Putamen (tissue), 1 donor: ENCODE data around the gene RILPL1.
"Not testable (repeated sequence)": the region's sequence is repeated elsewhere in the genome, so short reads cannot be mapped to it uniquely, and the experiment has no call there.

Experiments
- DNase-seq: peaks from one replicate; pipeline ENCODE4 v3.0.0-alpha.2; 2016; ENCODE audit warnings: low spot score

The RILPL1 gene

DNA sequence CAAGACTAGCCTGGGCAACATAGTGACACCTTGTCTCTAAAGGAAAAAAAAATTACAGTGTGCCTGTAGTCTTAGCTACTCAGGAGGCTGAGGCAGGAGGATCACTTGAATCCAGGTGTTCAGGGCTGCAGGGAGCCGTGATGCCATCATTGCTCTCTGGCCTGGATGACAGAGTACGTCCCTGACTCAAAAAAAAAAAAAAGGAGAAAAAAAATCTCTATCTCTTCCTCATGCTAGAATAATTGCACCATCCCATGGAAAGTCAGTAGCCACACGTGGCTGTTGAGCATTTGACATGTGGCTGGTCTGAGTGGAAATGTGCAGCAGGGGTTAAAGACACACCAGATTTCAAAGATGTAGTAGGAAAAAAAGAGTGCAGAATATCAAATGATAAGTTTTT lies 3.8 kb downstream of the RILPL1 start:
- no peak for DNase-seq

DNA sequence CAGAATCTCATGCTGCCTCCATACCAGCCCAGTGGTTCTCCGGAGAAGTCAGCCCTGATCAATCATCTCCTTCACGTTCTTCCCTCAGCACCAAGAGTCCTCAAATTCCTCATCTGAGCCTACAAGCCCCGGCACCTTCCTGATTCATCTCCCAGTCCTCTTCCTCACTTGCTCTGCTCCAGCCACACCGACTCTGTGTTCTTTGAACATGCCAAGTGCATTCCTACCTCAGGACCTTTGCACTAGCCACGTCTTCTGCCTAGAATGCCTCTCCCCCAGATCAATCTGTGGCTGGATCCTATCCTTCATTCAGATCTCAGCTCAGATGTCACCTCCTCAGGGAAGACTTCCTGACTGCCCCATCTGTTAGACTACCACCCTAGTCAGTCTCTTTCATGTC lies 4.7 kb downstream of the RILPL1 start:
- DNase-seq = no peak

DNA sequence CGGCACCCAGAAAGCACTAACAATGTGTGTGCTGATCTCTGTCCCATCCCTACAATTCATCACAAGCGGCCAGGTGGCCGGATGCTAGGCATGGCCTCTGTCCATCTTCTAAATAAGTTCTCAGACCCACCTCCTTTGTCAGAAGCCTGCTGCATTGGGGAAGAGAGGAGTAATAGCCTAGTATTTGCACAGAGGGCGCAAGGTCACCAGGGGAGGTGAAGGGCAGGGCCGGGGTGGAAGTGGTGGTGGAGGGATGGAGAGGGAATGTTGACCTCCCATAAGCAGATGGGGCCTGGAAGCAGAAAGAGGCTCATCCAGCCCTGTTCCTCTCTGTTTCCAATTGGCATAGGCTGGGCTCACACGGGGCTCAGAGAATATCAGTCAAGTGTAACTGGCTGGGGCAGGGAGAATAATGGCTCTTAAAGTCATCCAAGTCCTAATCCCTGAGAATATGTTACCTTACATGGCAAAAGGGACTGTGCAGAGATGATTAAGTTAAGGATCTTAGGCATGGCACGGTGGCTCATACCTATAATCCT lies 6.9 kb downstream of the RILPL1 start:
- DNase-seq = no peak

DNA sequence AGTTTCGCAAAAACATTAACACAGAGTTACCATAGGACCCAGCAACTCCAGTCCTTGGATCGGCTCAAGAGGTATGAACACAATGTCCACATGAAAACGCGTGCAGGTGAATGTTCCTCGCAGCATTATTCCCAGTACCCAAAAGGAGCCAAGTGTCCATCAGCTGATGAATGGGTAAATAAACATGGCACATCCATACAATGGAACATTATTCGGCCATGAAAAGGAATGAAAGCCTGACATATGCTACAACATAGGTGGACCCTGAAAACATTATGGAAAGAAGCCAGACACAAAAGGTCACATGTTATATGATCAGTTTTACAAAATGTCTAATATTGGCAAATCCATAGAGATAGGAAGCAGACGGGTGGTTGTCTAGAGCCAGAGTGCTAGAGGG lies 9.1 kb downstream of the RILPL1 start:
- no peak for DNase-seq

DNA sequence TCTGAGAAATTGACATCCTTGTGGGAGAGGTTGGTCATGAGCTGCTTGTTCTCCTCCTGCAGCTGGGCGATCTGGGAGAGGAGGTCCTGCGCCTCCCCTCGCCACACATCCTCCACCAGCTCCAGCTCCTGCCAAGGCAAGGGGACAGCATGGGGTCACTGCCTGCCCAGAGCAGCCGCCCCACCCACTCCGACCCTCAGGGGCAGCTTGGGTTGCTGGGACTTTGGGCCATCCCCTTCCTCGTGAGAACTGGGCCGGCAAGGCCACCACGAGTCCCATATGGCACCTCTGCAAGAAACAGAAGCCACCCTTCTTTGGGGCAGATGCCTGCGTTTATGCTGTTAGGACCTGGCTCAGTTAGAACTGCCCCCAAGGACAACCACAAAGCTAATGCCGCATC lies 10.0 kb downstream of the RILPL1 start:
- DNase-seq = no peak

DNA sequence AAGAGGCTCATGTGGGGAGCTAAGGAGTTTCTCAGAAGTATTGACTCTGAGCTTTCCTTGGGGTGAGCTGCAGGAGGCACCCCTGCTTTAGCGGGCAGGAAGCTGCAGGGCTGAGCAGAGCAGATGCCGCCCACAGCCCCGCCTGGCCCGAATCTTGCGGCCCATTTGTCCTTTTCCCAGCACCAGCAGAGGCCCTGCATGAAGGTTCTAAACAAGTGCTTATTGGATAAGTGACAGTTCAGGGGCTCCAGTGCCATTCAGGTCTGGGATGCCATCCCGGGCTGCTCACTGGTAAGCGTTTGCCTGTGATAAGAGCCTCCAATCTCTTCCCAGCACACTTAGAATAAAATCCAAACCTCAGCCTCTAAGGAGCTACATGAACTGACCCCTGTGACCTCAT lies 11.4 kb downstream of the RILPL1 start:
- DNase-seq = no peak

DNA sequence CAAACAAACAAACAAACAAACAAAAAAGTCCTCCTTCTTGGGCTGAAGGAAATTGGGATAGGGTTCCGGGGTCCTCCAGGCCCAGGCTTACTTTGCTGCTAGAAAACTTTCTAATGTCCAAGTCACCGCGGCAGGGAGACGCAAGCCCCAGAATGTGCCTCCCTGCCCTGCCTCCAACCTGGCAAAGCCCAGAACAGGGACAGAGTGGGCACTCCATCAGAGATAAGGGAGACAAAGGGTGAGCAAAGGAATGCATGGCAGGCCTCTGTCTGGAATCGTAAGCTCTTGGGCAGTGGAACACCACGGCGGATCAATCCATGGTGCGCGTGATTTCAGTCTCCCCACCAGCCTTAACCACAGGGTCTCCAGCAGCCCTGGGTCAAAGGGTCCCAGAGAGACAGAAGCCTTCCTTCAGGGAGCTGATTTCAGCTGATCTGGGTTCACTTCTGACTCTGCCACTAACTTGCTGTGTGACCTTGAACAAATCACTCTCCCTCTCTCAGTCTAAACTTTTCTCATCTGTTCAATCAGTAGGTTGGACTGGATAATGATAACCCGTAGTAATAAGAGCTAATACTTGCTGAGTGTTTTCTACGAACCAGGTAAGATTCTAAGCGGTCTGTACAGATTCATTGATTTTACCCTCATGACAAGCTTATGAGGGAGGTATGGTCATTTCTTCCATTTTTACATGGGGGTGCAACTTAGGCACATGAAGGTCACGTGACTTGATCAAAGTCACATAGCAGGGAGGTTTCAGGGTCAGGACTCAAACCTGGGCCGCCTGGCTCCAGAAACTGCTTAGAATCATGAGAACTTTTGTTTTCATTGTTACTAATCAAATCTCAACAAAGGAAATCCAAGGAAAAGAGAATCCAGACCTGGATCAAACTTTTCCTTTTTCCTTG lies 12.7 kb downstream of the RILPL1 start:
- no peak for DNase-seq

DNA sequence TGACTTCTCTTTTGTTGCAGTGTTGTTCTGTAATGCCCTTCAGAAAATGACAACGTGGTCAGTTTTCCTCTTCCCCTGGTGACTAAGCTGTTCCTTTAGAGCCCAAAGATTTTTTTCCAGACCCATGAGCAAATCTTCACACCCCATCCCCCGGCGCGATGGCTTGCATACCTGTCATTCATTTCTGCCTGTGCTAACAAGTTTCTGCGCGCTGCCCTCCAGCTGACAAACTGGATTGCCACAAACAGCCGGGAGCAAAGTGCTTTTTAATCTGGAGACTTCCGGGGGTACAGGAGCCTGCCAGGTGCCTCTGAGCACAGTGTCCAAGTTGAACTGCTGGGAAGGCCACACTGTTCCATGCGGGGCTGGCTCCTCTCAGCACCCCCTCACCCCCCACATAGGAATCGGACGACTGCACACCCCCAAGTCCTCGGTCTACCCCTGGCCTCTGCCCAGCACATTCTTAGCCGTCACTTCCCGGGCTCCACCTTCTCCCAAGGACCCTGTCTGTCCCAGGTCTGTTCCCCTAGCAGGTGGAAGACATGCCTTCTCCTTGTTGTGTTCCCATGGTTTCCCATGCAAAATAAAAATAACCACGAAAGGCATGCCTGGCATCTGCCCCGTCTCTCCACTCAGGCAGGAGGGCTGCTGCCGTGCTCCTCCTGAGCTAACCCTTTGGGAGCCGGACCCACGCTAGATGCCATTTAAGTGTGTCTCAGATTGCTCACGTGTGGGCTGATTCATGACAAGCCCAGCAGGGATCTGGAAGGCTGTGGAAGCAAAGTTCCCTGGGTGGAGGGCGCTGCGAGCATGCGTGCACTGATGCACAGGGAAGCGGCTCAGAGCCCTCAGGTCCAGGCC lies 14.1 kb downstream of the RILPL1 start:
- DNase-seq = peak; percentile 25

DNA sequence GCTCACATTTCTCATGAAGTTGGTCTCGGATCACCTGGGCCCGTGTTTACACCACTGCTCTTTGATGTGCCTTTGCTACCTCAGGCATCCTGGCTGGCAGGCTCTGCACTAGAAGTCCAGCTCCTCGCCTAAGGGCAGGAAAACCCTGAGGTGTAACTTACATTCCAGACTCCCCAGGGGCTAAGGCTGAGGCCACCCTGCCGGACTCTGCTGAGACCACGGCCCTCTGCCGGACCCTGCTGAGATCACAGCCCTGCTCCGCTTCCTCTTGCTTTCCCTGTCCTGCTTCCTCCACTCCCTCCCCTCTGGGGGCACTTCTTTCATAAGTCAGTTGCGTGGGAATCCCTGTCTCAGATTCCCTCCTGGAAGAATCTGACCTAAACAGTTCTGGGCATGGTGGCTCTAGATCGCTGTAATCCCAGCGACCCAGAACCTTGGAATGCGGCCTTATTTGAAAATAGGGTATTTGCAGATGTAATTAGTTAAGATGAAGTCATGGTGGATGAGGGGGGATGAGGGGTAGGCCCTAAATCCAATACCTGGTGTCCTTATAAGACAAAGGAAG lies 17.2 kb downstream of the RILPL1 start:
- no peak for DNase-seq

DNA sequence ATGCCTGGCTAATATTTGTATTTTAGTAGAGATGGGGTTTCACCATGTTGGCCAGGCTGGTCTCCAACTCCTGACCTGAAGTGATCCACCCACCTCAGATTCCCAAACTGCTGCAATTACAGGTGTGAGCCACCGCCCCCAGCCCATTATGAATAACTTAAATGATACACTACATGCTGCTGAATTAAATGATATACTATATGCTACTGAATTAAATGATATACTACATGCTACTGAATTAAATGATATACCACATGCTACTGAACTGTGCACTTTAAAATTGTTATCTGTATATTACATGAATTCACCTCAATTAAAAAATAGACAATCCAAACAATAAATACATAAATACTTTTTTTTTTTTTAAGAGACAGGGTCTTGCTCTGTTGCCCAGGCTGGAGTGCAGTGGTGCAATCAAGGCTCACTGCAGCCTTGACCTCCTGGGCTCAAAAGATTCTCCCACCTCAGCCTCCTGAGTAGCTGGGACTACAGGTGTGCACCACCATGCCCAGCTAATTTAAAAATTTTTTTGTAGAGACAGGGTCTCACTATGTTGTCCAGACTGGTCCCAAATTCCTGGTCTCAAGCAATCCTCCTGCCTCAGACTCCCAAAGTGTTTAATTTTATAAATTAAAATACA lies 18.8 kb downstream of the RILPL1 start:
- DNase-seq = not testable (repeated sequence)

DNA sequence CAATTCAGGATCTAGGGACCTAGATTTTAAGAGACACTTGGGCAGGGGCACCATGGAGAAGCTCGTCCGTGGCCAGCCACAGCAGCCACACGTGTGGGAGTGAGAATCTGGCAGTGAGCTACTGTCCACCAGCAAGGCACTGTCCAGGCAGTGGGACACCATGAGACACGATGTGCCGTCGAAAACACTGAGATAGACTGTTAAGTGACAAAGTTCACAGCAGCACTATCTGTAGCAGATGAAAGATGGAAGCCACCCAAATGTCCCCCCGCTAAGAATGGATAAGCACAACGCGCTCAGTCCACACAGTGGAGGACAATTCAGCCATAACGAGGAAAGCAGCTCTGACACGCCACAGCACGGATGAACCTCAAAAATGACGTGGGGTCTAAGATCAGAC lies 19.7 kb downstream of the RILPL1 start:
- no peak for DNase-seq

DNA sequence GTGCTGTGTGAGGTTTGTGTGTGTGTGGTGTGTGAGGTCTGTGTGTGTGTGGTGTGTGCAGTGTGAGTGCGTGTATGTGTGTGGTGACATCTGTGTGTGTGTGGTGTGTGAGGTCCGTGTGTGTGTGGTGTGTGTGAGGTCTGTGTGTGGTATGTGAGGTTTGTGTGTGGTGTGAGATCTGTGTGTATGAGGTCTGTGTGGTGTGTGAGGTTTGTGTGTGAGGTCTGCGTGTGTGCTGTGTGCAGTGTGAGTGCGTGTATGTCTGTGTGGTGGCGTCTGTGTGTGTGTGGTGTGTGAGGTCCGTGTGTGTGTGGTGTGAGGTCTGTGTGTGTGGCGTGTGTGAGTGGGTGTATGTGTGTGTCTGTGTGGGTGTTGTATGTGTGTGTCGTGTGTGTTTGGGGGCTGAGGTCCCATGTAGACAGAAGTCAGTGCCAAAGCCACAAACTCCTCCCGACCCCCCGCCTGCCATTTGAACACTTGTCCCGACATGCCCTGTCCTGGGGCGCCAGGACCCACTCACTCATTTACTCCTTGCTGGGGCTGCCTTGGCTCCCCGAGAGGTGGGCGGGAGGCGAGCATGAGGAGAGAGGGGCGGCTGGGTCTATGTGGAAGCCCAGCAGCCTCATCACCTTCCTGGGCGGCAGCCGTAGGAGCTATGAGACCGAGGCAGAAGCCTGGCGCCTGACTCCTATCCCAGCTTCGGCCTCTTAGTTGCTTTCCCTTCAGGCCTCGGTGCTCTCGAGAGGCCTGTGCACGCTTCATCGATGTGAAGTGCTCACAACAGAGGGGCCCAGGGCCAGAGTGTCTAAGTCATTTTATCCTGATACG lies 20.5 kb downstream of the RILPL1 start:
- DNase-seq = no peak

DNA sequence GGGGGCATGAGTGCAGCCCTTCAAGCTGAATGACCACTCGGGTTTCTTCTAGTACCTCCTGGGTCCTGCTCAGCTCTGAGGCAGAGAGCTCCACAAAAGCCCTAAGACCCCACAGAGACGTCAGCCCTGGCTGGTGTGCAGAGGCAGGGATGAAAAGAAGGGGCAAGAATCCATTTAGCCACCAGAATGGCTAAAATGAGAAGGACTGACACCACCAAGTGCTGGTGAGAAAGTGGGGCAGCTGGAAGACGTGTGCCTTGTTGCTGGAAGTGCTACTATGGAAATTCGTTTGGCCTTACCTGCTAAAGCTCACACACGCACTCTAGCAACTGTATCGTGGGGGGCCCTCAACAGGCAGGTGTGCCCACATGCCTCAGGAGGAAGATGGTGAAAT lies 26.7 kb downstream of the RILPL1 start:
- no peak for DNase-seq

DNA sequence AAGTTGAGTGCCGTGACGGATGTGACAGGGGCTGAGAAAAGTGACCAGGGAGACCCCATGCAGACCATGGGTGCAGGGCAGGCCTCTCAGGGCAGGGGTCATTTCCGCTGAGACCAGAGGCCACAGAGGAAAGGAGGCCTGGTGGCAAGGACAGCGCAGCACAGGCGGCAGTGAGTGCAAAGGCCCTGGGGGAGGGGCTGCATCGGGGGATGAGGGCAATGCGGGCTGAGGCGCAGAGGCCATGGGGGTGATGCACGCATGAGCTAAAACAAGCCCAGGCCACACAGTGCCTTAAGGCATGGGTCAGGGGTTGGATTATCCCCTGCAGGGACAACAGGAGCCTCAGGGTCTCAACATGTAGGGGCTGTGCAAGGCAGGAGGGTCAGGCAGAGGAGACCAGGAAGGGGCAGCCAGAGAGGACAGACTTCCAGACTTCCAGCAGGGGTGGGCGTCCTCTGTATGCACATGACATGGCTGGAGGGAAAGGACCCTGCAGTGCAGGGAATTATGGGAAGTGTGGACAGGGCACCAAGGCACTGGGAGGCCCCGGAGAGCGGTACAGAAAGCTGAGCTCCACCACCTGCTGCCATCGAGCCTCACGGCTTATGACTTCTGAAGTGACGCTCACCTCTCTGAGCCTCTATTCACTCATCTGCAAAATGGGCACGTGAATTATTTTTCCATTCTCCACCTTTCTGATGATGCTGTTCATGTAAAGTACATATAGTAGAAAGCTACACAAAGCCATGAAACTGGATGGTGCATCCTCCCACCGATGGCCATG lies 27.3 kb downstream of the RILPL1 start:
- DNase-seq = no peak

DNA sequence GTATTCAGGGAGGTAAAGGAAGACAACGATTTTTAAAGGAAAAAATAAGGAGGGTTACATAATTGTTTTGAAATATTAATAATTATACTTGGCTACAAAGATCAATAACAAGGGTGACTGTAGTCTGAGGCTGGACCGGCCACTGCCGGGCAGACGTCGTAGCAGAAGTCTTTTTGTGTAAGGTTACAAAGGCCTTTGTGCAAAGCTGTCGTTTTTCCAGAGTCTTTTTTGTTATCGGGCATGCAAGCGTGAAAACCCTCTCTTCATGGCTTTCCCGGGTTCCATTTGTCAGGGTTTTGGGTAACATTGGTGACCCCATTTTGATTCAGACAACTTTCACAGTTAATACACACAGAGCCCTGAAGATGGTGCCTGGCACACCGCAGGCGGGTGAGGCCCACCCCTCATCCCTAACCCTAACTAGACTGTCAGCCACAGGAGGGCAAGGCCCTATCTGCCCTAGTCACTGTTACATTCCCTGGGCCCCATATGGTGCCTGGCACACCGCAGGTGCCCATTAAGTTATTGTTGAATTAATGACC lies 31.3 kb downstream of the RILPL1 start:
- peak; percentile 65 for DNase-seq

DNA sequence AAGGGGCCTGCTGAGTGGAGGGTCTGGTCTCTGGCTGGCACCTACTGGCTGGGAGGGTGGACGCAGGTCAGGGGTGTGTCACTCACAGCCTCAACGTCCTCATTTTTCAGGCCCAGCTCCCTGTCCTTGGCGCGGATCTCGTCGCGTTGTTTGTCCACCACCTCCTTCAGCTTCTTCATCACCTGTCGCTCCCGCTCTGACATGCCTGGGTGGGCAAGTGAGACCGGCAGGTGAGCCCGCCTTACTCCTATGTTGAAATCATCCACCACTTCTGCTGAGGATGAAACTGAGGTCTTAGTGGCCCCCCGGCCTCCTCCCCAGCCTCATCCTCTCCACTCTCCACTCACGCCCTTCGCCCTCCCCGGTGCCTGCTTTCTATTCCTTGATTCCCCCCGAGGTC lies 34.2 kb downstream of the RILPL1 start:
- DNase-seq = no peak

DNA sequence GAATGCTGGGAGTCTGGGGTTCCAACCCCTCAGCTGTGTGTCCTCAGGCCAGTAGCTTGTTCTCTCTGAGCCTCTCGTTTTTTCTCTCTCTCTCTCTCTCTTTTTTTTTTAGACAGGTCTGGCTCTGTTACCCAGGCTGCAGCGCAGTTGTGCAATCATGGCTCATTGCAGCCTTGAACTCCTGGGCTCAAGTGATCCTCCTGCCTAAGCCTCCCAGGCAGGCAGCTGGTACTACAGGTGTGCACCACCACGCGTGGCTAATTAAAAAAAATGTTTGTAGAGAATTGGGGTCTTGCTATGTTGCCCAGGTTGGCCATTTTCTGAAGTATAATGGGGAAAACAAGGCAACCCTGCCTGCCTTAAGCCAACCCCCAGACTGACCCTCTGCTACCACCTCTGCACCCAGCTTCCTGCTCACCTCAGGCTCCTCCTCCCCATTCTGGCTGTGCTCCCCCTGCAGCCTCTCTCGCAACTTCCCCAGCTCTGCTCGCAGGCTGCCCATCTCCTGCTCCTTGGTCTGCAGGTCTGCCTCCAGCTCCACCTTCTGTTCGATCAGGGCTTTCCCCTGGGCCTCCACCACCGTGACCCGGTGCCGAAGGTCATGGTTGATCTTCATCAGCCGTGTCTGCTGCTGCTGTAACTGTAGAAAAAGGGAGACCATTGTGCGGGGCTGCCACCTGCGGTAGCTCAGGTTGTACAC lies 35.2 kb downstream of the RILPL1 start:
- DNase-seq = no peak

DNA sequence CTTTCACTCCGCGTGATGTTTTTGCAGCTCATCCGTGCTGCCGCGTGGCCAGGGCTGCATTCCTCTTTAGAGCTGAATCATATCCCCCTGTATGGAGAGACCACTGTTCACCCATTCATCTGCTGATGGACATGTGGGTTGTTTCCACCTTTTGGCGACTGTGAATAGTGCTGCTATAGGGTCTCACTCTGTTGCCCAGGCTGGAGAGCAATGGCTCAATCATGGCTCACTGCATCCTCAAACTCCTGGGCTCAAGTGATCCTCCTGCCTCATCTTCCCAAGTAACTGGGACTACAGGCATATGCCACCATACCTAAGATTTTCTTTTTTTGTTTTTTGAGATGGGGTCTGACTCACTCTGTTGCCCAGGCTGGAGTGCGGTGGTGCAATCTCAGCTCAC lies 36.5 kb downstream of the RILPL1 start:
- no peak for DNase-seq

DNA sequence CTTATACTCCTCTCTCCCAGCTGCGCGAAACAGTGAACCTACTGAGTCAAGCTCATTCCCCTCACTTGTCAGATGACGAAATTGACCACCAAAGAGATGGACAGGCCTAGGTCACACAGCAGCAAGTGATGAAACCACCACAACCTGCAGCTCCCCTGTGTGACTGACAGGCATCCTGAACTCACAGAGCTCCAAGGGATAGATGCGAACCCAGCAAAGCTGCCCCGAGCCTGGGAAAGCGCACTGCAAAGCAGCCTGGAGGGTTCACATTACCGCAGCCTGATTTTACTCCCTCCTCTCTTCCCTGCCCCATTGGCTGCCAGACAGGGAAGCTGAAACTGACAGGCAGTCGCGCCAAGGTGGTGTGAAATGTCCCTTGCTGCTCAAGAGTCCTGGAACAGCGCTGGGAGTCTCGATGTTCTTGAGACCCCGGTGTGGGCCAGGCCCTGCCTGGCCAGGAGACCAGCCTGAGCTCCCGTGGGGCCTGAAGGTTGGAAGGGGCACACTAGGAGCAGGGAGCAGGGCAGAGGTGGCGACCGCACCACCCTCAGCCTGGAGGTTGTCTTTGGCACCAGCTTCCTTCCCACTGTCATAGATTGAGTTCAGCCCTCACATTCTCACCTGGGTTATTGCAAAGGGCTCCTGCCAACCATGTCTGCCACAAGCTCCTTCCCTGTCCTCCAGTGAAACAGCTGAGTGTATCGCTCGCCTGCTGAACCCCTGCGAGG lies 39.2 kb downstream of the RILPL1 start:
- DNase-seq = no peak
